CD4-positive, alpha-beta T cell treated with Interleukin-17A for 4 hours (primary cell): ENCODE measurements around the gene ZNF865.
"Not testable (repeated sequence)": the region's sequence is repeated elsewhere in the genome, so short reads cannot be mapped to it uniquely, and the experiment has no call there.

Experiments used
- DNase-seq: peaks from one replicate; pipeline ENCODE4 v3.0.0-alpha.2; 2020; ENCODE audit warnings: mixed read lengths

The ZNF865 gene

DNA sequence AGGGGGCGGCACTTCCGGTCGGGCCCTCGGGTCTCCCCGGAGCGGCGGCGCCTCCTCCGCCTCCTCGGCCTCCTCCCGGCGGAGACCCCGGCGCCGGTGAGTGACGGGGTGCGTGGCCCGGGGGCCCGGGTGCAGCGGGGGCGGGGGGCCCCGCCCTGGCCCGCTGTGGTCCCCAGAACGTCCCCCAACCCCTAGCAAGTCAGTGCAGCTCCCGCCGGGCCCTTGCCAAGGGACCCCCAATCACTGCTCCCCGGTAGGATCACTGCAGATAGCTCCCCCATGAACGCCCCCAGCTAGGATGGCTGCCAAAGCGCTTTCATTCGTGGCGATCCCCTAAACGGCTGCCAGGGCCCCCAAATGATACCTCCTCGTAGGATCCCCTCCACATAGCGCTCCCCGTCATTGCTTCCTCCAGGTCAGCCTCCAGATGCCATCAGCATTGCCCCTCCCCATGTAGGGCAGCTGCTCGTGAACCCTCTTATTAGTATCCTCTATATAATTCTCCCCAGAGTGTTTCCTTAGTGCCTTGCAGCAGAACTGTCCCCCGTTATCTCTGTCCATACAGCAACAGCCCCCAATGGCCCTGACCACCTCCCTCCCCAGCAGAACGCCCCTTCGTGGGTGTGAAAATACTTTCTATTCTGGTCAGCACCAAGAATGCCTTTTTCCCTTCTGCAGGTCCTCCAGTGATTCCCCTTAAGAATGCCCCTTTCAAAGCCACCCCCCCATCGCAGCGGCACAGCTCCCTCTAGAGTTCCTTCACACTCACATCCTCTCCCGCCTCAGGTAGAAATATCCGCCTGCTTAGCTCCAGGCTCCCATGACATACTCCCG, at the start of gene ZNF865:
TSS of gene ZNF865 (plus strand) at position 11 of the 834 bp plus-strand sequence. CDS start 7,972 bp downstream, outside the sequence.
- peak; percentile 76 for DNase-seq

DNA sequence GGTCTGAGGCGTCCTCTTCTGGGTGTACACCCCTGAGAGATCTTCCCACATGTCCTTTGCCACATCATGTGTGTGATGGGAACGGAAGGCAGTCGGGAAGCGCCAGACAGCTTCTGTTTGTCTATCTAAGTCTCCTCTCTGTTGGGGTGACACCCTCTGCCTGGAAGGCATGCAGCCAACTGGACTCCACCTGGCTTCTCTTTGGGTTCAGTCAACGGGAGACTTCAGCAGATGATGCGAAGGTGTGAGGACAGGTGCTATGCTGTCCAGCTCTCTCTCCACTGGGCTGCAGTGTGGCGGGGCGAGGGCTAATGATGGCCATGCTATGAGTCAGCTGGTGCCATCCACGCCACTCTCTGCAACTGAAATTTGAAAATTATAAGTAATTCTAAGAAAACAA, 45.8 kb upstream of the ZNF865 start:
- DNase-seq = no peak

DNA sequence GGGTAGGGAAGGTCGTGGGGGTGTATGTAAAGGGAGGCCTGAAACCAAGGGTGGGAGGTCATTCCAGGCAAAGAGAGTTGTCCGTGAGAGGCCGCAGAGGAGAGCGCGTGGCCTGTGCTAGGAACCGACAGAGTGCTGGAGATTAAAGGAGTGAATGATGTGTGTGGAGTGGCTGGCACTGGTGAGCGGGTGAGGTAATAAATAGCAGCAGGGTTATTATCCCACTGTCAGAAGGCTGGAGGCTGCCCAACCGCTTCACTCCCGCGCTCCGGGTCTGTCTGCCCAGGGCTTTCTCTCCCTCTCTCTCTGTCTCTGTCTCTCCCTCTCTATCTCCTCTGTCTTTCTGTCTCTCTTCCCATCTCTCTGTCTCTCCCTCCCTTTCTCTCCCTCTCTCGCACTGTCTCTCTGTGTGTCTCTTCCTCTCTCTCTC, 42.2 kb upstream of the ZNF865 start:
- no peak for DNase-seq

DNA sequence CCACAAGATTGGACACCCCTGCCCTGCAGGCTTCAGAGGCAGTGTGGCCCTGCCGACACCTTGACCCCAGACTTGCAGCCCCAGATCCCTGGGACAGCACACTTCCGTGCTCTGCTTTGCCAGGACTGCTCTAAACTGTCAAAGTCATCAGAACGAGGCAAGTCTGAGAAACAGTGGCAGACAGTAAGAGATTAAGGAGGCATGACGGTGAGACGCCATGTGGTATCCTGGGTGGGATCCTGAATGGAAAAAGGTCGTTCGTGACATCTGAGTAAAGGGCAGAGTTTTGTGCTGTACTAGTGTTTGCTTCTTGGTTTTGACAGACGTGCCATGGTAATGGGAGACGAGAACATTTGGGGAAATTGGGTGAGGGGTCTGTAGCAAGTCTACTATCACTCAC, 38.6 kb upstream of the ZNF865 start:
- no peak for DNase-seq

DNA sequence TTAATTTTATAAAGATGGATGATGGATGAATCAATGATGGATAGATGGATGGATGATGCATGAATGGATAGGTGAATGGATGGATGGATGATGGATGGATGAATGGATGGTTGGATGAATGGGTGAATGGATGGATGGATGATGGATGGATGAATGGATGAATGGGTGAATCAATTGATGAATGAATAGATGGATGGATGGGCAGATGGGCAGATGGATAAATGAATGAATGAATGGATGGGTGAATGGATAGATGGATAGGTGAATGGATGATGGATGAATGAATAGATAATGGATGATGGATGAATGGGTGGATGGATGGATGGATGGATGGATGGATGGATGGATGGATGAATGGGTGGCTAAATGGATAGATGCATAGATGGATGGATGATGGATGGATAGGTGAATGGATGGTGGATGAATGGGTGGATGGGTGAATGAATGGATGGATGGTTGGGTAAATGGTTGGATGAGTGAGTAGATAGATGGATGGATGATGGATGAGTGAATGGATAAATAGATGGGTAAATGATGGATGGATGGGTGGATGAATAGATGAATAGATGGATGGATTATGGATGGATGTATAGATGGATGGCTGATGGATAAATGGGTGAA, 37.6 kb upstream of the ZNF865 start:
- no peak for DNase-seq

DNA sequence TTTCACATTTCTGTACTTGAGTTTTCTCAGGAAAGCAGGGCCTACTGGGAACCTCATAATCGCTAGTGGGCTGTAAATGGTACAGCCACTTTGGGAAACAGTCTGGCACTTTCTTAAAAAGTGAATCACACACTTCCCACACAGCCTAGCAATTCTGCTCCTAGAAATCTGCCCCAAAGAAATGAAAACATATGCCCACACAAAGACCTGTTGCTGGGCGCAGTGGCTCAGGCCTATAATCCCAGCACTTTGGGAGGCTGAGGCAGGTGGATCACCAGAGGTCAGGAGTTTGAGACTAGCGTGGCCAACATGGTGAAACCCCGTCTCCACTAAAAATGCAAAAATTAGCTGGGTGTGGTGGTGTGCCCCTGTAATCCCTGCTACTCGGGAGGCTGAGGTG, 36.0 kb upstream of the ZNF865 start:
- DNase-seq = not testable (repeated sequence)

DNA sequence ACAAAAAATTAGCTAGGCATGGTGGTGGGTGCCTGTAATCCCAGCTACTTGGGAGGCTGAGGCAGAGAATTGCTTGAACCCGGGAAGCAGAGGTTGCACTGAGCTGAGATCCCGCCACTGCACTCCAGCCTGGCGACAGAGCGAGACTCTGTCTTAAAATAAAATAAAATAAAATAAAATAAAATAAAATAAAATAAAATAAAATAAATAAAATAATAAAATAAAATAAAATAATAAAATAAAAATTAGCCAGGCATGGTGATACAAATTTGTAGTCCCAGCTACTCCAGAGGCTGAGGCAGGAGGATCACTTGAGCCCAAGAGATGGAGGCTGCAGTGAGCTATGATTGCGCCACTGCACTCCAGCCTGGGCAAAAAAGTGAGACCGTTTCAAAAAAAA, 31.5 kb upstream of the ZNF865 start:
- not testable (repeated sequence) for DNase-seq

DNA sequence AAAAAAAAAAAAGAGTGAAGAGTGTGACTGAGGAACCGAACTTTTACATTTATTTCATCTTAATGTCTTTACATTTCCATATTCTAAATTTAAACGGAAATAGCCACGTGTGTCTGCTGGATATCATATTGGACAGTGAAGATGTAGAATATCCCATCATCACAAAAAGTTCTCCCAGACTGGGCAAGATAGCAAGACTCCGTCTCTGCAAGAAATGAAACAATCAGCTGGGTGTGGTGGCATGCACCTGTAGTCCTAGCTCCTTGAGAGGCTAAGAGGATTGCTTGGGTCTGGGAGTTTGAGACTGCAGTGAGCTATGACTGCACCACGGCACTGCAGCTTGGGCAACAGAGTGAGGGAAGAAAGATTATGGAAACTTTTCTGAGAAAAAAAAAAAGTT, 28.7 kb upstream of the ZNF865 start:
- no peak for DNase-seq

DNA sequence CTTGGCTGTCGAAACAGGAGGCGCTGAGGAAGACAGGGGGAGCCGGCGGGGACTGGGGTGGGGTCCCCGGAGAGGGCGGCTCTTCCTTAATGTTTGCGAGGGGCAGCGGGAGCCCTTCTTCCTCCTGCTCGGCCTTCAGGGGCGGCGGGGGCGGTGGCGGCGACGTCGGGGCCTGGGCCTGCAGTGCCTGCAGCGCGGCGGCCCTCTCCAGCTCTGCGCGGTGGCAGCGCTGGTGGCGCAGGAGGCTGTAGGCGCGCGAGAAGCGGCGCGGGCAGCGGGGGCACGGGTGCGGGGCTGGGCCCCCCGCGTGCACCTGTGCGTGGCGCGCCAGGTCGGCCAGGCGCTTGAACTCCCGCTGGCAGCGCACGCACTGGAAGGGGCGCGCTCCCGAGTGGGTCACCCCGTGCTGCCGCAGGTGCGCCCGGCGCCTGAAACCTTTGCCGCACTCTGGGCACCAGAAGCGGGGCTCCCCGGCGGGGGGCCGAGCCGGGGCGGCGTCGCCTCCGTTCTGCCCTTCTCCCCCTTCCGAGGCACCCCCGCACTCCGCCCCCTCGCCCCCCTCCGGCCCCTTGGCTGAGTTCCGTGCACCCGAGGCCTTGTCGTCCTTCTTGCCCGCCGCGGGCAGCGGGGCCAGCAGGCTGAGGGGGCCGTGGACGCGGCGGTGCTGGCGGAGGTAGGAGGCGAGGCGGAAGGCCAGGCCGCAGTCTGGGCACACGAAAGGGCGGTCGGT, 27.3 kb upstream of the ZNF865 start:
- DNase-seq = no peak

DNA sequence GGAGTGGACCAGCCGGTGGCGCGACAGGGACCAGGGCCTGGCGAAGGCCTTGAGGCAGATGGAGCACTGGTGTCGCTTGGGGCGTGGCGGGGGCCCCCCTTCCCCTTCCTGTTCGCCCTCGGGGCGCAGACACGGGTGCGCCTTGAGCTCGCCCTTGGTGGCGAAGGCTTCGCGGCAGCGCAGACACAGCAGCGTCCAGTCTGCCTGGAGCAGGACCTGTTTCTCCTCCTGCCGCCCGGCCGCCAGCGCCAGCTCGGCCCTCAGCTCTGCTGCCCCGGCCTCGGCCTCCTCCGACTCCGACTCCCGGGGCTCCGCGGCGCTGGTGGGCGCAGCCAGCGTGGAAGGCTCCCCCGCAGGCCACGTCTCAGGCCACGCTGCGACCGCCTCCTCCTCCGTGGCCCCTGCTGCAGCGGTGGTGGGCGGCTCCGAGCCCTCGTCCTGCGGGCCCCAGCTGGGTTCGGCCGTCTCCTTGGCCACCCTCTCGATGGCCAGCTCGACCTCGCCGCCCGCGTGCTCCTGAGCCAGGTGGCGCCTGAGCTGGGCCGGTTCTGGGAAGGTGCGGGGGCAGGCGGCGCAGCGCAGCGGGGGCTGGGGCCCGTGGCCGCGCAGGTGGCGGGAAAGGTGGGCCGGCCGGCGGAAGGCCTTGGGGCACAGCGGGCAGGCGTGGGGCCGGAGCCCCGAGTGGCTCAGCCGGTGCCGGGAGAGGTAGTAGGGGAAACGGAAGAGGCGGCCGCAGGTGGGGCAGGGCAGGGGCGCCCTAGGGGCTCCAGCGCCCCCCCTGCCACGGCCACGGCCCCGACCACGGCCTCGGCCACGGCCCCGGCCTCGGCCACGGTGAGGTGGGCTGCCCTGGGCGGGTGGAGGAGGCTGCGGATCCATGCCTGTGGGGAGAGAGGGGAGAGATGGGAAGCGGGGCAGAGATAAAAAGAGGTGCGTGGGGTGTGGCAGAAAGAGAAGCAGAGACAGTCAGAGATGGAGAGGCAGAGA, 26.4 kb upstream of the ZNF865 start:
- DNase-seq = no peak

DNA sequence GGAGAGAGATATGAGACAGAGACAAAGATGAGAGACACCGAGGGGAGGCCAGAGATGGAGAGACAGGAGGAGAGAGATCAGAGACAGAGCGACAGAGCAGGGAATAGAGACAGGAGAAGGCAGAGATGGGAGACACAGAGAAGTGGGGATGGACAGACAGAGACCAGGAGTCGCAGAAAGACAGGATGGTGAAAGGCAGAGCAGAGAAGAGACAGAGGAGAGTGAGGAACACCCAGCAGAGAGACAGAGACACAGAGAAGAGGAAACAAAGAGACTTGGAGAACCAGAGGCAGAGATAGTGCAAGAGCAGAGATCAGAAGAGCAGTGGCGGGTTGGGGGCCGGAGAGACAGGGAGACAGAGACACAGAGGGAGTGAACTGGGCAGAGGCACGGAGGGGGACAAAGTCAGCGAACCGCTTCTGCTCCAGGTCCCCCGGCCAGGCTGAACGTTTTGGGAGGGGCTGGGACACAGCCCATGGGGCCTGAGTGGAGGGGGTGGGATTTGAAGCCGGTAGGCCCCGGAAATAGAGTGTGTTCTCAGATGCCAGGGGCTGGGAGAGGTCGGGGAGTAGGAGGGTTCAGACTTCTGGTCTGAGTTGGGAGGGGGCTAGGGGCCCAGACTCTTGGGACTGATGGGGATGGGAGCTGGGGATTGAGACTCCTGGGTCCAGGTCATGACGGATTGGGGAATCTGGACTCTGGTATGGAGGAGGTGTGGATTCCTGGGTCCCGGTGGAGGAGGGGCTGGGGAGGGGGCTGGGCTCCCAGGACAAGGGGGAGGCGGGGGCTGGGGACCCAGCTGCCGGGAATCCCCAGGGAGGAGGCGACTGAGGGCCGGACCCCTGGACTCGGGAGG, 25.5 kb upstream of the ZNF865 start:
- DNase-seq = no peak

DNA sequence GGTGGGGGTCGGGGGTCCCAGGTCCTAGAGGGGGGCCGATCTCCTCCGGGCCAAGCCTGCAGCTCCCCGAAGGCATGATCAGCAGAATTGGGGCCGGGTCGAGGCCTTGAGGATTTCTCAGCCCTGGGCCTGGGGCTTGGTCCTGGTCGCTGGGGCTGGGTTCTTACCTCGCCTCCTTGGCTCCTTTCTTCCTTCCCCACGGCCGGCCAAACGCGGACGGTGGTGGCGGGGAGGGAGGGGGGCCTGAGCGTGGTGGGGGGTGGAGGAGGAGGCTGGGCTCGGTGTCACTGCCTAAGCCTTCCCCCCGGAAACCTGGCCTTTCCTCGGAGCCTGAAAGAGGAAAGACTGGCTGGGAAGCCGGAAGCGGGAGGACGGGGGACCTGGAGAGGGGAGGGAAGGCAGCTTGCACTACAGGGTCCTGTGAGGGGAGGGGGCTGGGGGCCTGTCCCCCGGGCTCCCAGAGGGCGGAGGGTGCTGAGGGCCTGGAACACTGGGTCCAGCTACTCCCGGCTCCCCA, 24.8 kb upstream of the ZNF865 start, which contains the start of gene ZNF579:
TSS of gene ZNF579 (minus strand) at position 221 of the 517 bp plus-strand sequence. CDS start 1,209 bp downstream, outside the sequence.
- peak; percentile 78 for DNase-seq

DNA sequence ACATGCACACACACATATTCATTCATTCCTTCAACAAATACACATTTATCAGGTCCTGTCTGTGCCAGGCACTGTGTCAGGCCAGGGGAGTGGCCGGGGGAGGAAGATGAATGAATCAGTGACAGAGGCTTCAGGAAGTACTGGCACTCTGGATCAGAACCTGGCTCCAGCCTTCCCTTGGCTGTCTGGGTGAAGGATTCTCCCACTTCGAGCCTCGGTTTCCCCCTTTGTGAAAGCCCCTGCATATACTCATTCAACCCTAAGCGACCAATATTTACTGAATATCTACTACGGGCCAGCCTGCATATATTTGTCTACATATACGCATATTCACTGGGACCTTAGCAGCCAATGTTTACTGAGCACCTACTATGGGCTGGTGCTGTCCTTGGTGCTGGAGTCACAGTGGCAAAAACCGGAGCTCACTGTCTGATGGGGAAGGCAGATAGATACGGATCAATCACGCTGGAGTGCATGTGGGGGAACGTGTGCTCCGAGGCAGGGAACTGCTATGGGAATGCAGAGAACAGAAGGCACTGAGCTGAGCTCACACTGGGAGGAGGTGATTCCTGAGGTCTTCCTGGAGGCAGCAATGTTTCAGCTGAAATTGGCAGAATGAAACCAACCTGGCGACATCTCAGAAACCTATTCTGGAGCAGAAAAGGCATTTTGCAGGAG, 24.2 kb upstream of the ZNF865 start:
- peak; percentile 35 for DNase-seq

DNA sequence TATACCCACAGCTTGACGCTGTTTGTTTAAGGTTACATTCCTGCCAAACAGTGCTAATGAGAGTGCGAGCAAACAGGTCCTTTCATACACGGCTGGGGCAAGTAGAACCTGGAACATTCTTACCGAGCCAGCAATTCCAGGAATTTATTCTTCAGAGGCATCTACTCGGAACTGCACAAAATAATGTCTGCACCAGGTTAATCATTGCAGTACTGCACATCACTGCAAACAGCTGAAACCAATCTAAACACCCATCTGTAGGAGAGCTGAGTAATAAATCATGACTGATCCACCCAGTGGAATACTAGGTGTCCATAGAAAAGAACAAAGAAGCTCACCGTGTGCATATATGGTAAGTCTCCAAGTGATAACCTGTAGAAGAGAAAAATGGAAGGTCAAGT, 23.6 kb upstream of the ZNF865 start:
- no peak for DNase-seq

DNA sequence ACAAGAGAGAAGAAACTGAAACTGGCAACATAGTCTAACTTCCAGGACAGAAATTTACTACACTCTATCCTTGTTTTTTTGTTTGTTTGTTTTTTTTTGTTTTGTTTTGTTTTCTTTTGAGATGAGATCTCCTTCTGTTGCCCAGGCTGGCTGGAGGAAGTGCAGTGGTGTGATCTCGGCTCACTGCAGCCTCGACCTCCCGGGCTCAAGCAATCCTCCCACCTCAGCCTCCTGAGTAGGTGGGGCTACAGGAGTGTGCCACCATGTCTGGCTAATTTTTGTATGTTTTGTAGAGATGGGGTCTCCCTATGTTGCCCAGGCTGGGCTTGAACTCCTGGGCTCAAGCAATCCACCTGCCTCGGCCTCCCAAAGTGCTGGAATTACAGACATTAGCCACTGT, 23.2 kb upstream of the ZNF865 start:
- not testable (repeated sequence) for DNase-seq

DNA sequence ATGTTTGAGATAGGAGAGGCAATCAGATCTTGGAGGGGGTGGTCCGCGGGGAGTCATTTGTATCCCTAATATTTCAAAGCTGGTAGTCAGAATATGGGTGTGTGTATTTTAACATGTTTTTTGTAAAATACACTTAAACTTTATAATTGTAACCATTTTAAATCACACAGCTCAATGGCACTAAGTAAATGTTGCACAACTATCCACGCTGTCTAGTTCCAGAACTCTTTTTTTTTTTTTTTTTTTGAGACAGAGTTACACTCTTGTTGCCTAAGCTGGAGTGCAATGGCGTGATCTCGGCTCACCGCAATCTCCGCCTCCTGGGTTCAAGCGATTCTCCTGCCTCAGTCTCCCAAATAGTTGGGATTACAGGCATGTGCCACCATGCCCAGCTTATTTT, 21.6 kb upstream of the ZNF865 start:
- not testable (repeated sequence) for DNase-seq

DNA sequence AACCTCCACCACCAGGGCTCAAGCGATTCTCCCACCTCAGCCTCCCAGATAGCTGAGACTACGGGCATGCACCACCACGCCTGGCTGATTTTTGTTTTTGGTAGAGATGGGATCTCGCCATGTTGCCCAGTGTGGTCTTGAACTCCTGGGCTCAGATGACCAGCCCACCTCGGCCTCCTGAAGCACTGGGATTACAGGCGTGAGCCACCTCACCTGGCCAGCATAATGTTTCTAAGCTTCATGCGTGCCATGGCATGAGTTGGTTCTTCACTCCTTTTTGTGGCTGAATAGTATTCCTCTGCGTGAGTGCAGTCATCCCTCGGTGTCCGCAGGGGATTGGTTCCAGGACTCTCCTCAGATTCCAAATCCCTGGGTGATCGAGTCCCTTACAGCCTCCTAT, 20.6 kb upstream of the ZNF865 start:
- DNase-seq = no peak

DNA sequence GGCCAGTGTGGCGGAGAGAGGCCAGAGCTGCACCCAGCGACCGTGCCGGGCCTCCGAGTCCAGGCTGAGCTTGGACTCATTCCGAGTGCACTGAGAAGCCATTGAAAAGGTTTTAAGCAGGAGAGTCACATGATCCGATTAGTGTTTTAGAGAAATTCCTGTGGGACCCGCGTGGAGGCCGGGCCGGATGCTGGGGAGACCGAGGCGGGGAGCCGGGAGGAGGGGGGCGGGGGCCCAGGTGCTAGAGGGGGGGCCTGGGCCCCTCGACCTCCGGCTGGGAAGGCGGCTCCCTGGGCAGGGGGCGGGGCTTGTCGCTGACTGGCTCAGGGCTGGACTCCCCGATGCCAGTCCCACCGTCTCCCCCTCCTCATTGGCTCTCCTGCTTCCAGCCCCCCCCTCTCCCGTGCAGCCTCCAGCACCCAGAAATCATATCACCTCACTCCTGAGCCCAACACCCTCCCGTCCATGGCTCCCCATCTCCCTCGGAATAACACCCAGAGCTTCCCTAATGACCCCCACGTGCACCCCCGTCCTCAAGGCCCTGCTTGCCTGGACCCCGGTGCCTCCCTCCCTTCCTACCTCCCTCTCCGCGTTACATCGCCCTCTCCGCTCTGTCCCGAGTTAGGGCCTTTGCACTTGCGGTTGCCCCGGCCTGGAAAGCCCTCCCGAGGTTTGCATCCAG, 19.6 kb upstream of the ZNF865 start:
- peak; percentile 80 for DNase-seq

DNA sequence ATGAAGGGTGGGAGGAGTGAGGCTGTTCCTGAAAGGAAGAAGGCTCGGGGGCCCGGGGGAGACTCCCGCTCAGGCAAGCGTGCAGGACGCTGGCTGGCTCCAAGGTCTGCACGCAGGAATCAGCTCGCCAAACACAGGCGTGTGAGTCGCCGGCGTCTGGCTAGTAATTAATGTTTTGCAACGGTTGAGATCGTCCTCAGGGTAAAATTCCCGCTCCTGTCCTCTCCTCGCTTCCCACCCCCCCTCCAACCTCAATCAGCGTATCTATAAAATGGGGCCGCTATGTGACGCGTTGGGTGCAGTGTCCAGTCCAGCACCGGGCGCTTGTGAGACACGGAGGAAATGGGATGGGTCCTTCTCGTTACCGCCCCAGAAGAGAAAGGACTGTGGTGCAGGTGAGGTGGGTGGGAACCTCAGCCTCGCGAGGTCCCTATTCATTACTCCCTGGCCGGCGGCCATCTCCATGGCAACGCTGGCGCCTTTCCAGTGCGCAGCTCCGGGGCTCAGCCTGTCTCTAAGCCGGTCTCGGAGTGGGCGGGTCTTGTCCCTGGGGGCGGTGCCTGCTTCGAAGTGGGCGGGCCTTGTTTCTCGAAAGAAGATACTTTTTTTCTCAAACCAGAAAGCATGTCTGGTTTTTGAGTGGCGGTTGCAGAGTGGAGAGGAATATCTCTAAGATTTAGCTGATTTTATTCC, 18.3 kb upstream of the ZNF865 start:
- peak; percentile 89 for DNase-seq
